Stimulated activated memory B cell treated with anti-CD40 and anti-IgM and Interleukin-4, amounts not matched to agents 10 μg/mL and 1 μg/mL and 100 μg/mL, for 72 hours (primary cell): Measurements from ENCODE around the gene SUPT3H.
"Not testable (repeated sequence)": the region's sequence is repeated elsewhere in the genome, so short reads cannot be mapped to it uniquely, and the experiment has no call there.

Experiments used
- ATAC-seq: fragments of 150-1000 bp; cut with Tn5 transposase; 2 replicates; pipeline ENCODE4 v1.10.0; 2021
- H3K27ac Mint-ChIP-seq: one replicate; pipeline ENCODE4 v1.8.0; 2022; ENCODE audit warnings: mild to moderate bottlenecking, mixed read lengths
- H3K27me3 Mint-ChIP-seq: one replicate; pipeline ENCODE4 v1.8.0; 2022; ENCODE audit warnings: mixed read lengths
- H3K36me3 Mint-ChIP-seq: one replicate; pipeline ENCODE4 v1.8.0; 2022; ENCODE audit warnings: mixed read lengths
- H3K4me1 Mint-ChIP-seq: one replicate; pipeline ENCODE4 v1.8.0; 2022; ENCODE audit warnings: mixed read lengths
- H3K4me3 Mint-ChIP-seq: one replicate; pipeline ENCODE4 v1.8.0; 2022; ENCODE audit warnings: mild to moderate bottlenecking, moderate library complexity, mixed read lengths
- H3K9me3 Mint-ChIP-seq: one replicate; pipeline ENCODE4 v1.8.0; 2022; ENCODE audit warnings: mixed read lengths

Gene SUPT3H

GRCh38 chr6:45320349-45320748 is 57.4 kb downstream of the SUPT3H start:
- Mint-ChIP-seq H3K4me3 (no peak overlapping the region), H3K4me1 (peaks cover 6% of the 10 kb centered on the region), H3K36me3 (peaks cover 24% of the 10 kb centered on the region), H3K27me3 (no peaks in the 10 kb centered on the region), H3K27ac (no peak overlapping the region), H3K9me3 (peaks cover 12% of the 10 kb centered on the region)
- no peak for ATAC-seq

GRCh38 chr6:45314146-45314545 is 63.6 kb downstream of the SUPT3H start:
- Mint-ChIP-seq H3K27me3 (no peaks in the 10 kb centered on the region), H3K36me3 (peaks cover 67% of the 10 kb centered on the region), H3K4me3 (no peak overlapping the region), H3K9me3 (peaks cover 18% of the 10 kb centered on the region), H3K27ac (no peak overlapping the region), H3K4me1 (peaks cover 35% of the 10 kb centered on the region)
- no peak for ATAC-seq

GRCh38 chr6:45310118-45310788 is 67.5 kb downstream of the SUPT3H start:
- peaks cover 35% of the 10 kb centered on the region for H3K4me1 Mint-ChIP-seq
- peaks cover 66% of the 10 kb centered on the region for H3K36me3 Mint-ChIP-seq
- no peak for ATAC-seq

DNA sequence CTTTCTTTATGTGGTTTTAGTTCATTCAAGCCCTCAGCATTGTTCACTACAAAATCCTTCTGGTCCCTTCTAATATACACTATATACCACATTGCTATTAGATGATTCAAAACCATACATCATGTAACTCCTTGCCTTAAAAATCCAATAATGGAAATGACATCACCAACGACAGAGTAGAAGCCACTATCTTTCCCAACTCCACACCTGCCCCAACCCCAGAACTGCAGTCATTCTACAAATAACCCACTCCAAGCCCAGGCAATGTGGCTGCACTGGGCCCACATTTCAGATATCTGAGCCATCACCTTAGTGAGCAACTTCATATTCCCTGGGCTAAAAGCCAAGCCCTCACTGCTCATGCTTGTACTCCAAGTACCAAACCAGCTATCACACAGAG is 72.2 kb downstream of the SUPT3H start:
- peaks cover 13% of the 10 kb centered on the region for H3K4me1 Mint-ChIP-seq
- peaks cover 8% of the 10 kb centered on the region for H3K9me3 Mint-ChIP-seq
- no peak for ATAC-seq
- H3K4me3 Mint-ChIP-seq = no peak overlapping the region
- H3K27me3 Mint-ChIP-seq = no peaks in the 10 kb centered on the region
- H3K27ac Mint-ChIP-seq = no peak overlapping the region
- peaks cover 43% of the 10 kb centered on the region for H3K36me3 Mint-ChIP-seq

More at GRCh38 chr6:45310118-45310788, 67.5 kb downstream of the SUPT3H start:
- Mint-ChIP-seq H3K9me3 (peaks cover 6% of the 10 kb centered on the region), H3K27ac (peak overlapping the region; percentile 9), H3K27me3 (no peaks in the 10 kb centered on the region), H3K4me3 (no peak overlapping the region)

DNA sequence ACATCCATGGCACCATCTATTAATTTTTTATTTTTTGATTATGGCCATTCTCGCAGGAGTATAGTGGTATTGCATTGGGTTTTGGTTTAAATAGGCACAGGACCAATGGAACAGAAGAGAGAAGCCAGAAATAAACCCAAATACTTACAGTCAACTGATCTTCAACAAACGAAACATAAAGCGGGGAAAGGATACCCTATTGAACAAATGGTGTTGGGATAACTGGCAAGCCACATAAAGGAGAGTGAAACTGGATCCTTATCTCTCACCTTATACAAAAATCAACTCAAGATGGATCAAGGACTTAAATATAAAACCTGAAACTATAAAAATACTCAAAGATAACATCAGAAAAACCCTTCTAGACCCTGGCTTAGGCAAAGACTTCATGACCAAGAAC is 74.9 kb downstream of the SUPT3H start:
- Mint-ChIP-seq H3K4me1 (no peaks in the 10 kb centered on the region), H3K27me3 (no peaks in the 10 kb centered on the region), H3K36me3 (peaks cover 30% of the 10 kb centered on the region), H3K27ac (no peak overlapping the region), H3K9me3 (peaks cover 5% of the 10 kb centered on the region), H3K4me3 (no peak overlapping the region)
- no peak for ATAC-seq

DNA sequence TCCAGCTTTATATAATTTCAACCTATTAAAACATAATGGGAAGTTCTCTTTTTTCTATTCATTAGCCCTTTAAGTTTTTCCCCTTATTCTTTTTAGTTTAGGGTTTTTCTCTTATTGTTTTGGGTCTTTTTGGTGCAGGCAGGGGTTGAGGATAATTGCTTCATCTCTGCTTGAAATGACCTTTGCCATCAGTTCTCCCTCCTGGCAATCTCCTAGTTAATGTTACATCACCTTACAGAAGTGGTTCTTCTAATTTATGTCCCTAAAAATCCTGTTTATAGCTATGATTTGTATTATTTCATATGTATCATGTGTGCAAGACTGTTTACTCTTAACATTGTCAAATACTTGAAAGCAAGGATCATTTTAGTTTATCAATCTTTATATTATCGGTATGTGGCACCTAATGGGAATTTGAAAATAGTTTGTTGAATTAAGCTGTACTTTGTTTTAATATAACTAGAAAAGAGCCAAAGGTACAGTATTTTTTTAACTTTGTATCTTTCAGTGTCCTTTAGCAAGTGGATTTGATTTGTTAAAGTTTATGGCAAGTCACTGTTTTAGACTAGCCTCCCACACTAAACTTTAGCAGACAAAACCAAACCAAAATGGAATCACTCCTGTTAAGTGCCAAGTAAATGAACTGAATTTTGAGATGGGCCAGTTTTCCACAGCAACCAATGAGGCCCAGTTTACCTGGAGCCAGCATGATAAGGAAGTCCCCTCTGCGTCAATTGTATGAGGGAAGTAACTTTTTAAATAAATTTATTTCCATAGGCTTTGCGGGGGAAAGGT is 76.2 kb downstream of the SUPT3H start:
- Mint-ChIP-seq H3K4me1 (no peaks in the 10 kb centered on the region), H3K27ac (peak overlapping the region; percentile 28), H3K36me3 (peaks cover 22% of the 10 kb centered on the region), H3K9me3 (peaks cover 5% of the 10 kb centered on the region), H3K4me3 (no peak overlapping the region), H3K27me3 (no peaks in the 10 kb centered on the region)
- ATAC-seq = no peak

DNA sequence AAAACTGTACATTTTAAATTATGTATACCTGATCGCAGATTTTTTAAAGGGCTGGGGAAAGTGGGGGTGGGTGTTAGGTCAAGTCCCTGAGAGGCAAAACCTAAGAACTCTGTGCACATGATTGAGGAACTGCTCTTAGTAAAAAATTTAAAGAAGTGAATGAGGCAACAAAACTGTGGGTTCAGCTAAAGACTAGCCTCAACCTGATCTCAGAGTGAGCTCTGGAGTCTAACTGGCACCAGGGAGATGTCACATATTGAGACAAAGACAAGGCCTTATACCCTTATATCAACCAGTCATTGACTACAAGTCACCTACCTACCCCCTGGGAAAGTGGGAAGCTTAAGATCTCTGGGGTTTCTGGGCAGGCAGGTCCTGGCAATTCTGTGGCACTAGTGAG is 77.0 kb downstream of the SUPT3H start:
- no peak for ATAC-seq
- H3K4me1 Mint-ChIP-seq = no peaks in the 10 kb centered on the region

DNA sequence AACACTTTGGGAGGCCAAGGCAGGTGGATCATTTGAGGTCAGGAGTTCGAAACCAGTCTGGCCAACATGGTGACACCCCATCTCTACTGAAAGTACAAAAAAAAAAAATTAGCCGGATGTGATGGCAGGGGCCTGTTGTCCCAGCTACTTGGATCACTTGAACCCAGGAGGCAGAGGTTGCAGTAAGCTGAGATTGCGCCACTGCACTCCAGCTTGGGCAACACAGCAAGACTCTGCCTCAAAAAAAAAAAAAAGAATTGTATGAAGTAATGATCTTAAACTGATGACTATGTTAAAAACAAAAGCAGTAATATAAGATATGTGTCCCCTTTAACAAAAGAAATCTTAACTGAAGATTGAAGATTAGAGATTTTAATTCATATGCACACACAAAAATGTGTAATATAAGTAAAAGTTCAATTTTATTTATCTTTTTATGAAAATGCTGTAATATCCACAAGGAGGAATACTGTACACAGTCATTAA is 78.6 kb downstream of the SUPT3H start:
- H3K36me3 Mint-ChIP-seq = peaks cover 13% of the 10 kb centered on the region
- H3K27ac Mint-ChIP-seq = no peak overlapping the region
- H3K4me1 Mint-ChIP-seq = peaks cover 7% of the 10 kb centered on the region
- H3K4me3 Mint-ChIP-seq = no peak overlapping the region
- no peak for ATAC-seq
- peaks cover 7% of the 10 kb centered on the region for H3K9me3 Mint-ChIP-seq
- H3K27me3 Mint-ChIP-seq = no peaks in the 10 kb centered on the region

More for the DNA sequence above, 77.0 kb downstream of the SUPT3H start:
- H3K27ac Mint-ChIP-seq = peak overlapping the region; percentile 28
- H3K27me3 Mint-ChIP-seq = no peaks in the 10 kb centered on the region
- peaks cover 13% of the 10 kb centered on the region for H3K36me3 Mint-ChIP-seq
- peaks cover 5% of the 10 kb centered on the region for H3K9me3 Mint-ChIP-seq
- no peak overlapping the region for H3K4me3 Mint-ChIP-seq

GRCh38 chr6:45297320-45297719 is 80.4 kb downstream of the SUPT3H start:
- peaks cover 10% of the 10 kb centered on the region for H3K36me3 Mint-ChIP-seq
- no peak overlapping the region for H3K27ac Mint-ChIP-seq
- no peak overlapping the region for H3K4me3 Mint-ChIP-seq
- no peak for ATAC-seq
- peaks cover 25% of the 10 kb centered on the region for H3K4me1 Mint-ChIP-seq
- H3K9me3 Mint-ChIP-seq = peaks cover 9% of the 10 kb centered on the region
- H3K27me3 Mint-ChIP-seq = no peaks in the 10 kb centered on the region

DNA sequence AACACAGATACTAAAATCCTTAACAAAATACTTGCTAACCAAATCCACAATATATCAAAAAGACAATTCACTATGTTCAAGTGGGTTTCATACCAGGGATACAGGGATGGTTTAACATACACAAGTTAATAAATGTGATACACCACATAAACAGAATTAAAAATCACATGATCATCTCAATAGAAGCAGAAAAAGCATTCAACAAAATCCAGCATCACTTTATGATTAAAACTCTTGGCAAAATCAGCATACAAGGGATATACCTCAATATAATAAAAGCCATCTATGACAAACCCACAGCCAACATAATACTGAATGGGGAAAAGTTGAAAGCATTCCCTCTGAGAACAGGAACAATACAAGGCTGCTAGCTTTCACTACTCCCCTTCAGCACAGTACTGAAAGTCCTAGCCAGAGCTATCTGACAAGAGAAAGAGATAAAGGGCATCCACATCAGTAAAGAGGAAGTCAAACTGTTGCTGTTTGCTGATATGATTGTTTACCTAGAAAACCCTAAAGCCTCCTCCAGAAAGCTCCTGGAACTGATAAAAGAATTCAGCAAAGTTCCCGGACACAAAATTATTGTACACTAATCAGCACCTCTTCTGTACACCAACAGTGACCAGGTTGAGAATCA is 83.6 kb downstream of the SUPT3H start:
- H3K36me3 Mint-ChIP-seq = peaks cover 22% of the 10 kb centered on the region
- H3K27ac Mint-ChIP-seq, ATAC-seq, H3K27me3 Mint-ChIP-seq, H3K4me3 Mint-ChIP-seq: not testable (repeated sequence)
- H3K9me3 Mint-ChIP-seq = peaks cover 13% of the 10 kb centered on the region
- peaks cover 25% of the 10 kb centered on the region for H3K4me1 Mint-ChIP-seq

DNA sequence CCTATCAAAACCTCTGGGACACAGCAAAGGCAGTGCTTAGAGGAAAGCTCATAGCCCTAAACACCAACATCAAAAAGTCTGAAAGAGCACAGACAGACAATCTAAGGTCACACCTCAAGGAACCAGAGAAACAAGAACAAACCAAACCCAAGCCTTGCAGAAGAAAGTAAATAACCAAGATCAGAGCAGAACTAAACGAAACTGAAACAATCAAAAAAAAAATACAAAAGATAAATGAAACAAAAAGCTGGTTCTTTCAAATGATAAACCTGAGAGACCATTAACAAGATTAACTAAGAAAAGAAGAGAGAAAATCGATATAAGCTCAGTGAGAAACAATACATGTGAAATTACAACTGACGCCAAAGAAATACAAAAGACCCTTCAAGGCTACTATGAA is 84.4 kb downstream of the SUPT3H start:
- Mint-ChIP-seq H3K27me3 (no peaks in the 10 kb centered on the region), H3K9me3 (peaks cover 13% of the 10 kb centered on the region), H3K27ac (peak overlapping the region; percentile 34), H3K4me3 (no peak overlapping the region), H3K4me1 (peaks cover 25% of the 10 kb centered on the region), H3K36me3 (peaks cover 22% of the 10 kb centered on the region)
- no peak for ATAC-seq

- H3K27me3 Mint-ChIP-seq = no peaks in the 10 kb centered on the region
- H3K4me1 Mint-ChIP-seq = peaks cover 25% of the 10 kb centered on the region
- peaks cover 11% of the 10 kb centered on the region for H3K9me3 Mint-ChIP-seq
- H3K4me3 Mint-ChIP-seq = no peak overlapping the region
- ATAC-seq = no peak
- peaks cover 24% of the 10 kb centered on the region for H3K36me3 Mint-ChIP-seq
- H3K27ac Mint-ChIP-seq = no peak overlapping the region
These were observed 87.8 kb downstream of the SUPT3H start for GRCh38 chr6:45289751-45290514.

- ATAC-seq, H3K27ac Mint-ChIP-seq, H3K9me3 Mint-ChIP-seq: not testable (repeated sequence)
These were observed 91.0 kb downstream of the SUPT3H start for GRCh38 chr6:45286707-45287106.

DNA sequence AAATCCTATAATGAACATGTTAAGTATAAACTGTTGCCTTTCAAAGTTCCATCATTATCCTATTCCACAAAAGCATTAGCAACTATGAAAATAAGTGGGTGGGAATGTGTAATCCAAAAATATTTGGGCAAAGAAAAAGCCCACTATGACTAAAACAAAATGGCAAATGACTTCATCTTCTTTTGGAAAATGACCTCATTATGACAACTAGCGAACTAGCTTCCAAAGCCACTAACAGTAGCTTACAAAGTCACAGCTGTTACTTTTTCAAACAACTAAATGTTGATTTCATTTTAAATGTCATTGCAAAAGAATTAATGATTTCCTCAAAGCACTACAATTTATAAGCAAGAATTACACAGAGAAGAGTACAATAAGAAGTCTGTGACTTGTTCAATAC is 99.4 kb downstream of the SUPT3H start:
- ATAC-seq = no peak
- Mint-ChIP-seq H3K4me1 (no peaks in the 10 kb centered on the region), H3K27ac (no peak overlapping the region), H3K36me3 (peaks cover 46% of the 10 kb centered on the region), H3K9me3 (no peaks in the 10 kb centered on the region), H3K4me3 (no peak overlapping the region), H3K27me3 (no peaks in the 10 kb centered on the region)

More at GRCh38 chr6:45286707-45287106, 91.0 kb downstream of the SUPT3H start:
- H3K27me3 Mint-ChIP-seq, H3K4me3 Mint-ChIP-seq, H3K4me1 Mint-ChIP-seq: not testable (repeated sequence)
- H3K36me3 Mint-ChIP-seq = peaks cover 28% of the 10 kb centered on the region

- ATAC-seq, H3K27me3 Mint-ChIP-seq, H3K9me3 Mint-ChIP-seq, H3K4me3 Mint-ChIP-seq, H3K4me1 Mint-ChIP-seq, H3K27ac Mint-ChIP-seq: not testable (repeated sequence)
- H3K36me3 Mint-ChIP-seq = peaks cover 52% of the 10 kb centered on the region
These were observed 100.0 kb downstream of the SUPT3H start for GRCh38 chr6:45277741-45278140.
